ENCODE data around the gene SPAG6. TPM values are rescaled to one million over a fixed set of nuclear protein-coding genes. Genes with fewer than 3 reads are reported as not detected.

The SPAG6 gene
- total RNA-seq, 1 donor from 2014 or later, result 0.46 TPM

GRCh38 chr10:22363305-22363704, 18.0 kb downstream of the SPAG6 start:
- Mint-ChIP-seq H3K4me1 (ENCODE audit: unreplicated experiment) (peaks cover 4% of the 10 kb centered on the region), H3K4me3 (ENCODE audit: unreplicated experiment) (no peak overlapping the region), H3K36me3 (ENCODE audit: low read depth, unreplicated experiment) (no peaks in the 10 kb centered on the region), H3K9me3 (ENCODE audit: unreplicated experiment) (no peaks in the 10 kb centered on the region), H3K27me3 (ENCODE audit: unreplicated experiment) (no peaks in the 10 kb centered on the region), H3K27ac (ENCODE audit: unreplicated experiment) (no peak overlapping the region)
- TF ChIP-seq CTCF (IDR thresholded peaks at IDR 0.05; ENCODE audit: unreplicated experiment), result no peak
- DNase-seq (ENCODE audit: low spot score), result no peak

- H3K9me3 Mint-ChIP-seq (ENCODE audit: unreplicated experiment), result no peaks in the 10 kb centered on the region
- no peak for TF ChIP-seq CTCF (IDR thresholded peaks at IDR 0.05; ENCODE audit: unreplicated experiment)
- H3K4me3 Mint-ChIP-seq (ENCODE audit: unreplicated experiment), result no peak overlapping the region
- no peak overlapping the region for H3K27ac Mint-ChIP-seq (ENCODE audit: unreplicated experiment)
- no peaks in the 10 kb centered on the region for H3K27me3 Mint-ChIP-seq (ENCODE audit: unreplicated experiment)
- DNase-seq (ENCODE audit: low spot score), result no peak
- H3K4me1 Mint-ChIP-seq (ENCODE audit: unreplicated experiment), result peaks cover 4% of the 10 kb centered on the region
- no peaks in the 10 kb centered on the region for H3K36me3 Mint-ChIP-seq (ENCODE audit: low read depth, unreplicated experiment)
Observed at GRCh38 chr10:22364407-22365140, 19.3 kb downstream of the SPAG6 start.

DNA sequence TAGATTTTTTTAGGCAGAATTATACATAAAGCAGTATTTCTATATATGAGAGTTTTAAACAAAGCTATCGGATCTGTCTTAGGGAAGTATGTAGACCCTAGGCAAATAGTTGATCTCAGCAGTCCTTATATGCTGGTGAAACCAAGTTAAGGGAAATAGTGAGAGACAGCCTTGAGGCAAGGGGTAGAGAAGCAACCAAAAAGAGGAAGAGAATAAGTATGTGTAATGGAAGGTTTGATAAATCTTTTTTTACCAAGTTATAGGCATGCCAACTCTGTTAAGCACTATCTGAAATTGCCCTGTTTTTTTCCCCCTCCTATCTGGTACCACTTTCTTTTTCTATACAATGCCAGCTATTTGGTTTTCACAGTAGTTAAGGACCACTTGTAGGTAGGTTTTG, 19.9 kb downstream of the SPAG6 start:
- TF ChIP-seq CTCF (IDR thresholded peaks at IDR 0.05; ENCODE audit: unreplicated experiment), result no peak
- no peaks in the 10 kb centered on the region for H3K36me3 Mint-ChIP-seq (ENCODE audit: low read depth, unreplicated experiment)
- H3K9me3 Mint-ChIP-seq (ENCODE audit: unreplicated experiment), result no peaks in the 10 kb centered on the region
- no peaks in the 10 kb centered on the region for H3K27me3 Mint-ChIP-seq (ENCODE audit: unreplicated experiment)
- DNase-seq (ENCODE audit: low spot score), result no peak
- no peak overlapping the region for H3K4me3 Mint-ChIP-seq (ENCODE audit: unreplicated experiment)
- peaks cover 4% of the 10 kb centered on the region for H3K4me1 Mint-ChIP-seq (ENCODE audit: unreplicated experiment)
- no peak overlapping the region for H3K27ac Mint-ChIP-seq (ENCODE audit: unreplicated experiment)

- H3K27me3 Mint-ChIP-seq (ENCODE audit: unreplicated experiment), result no peaks in the 10 kb centered on the region
- H3K9me3 Mint-ChIP-seq (ENCODE audit: unreplicated experiment), result no peaks in the 10 kb centered on the region
- TF ChIP-seq CTCF (IDR thresholded peaks at IDR 0.05; ENCODE audit: unreplicated experiment), result no peak
- DNase-seq (ENCODE audit: low spot score), result no peak
- no peak overlapping the region for H3K27ac Mint-ChIP-seq (ENCODE audit: unreplicated experiment)
- H3K36me3 Mint-ChIP-seq (ENCODE audit: low read depth, unreplicated experiment), result no peaks in the 10 kb centered on the region
- peaks cover under 1% of the 10 kb centered on the region for H3K4me1 Mint-ChIP-seq (ENCODE audit: unreplicated experiment)
- H3K4me3 Mint-ChIP-seq (ENCODE audit: unreplicated experiment), result no peak overlapping the region
Observed at GRCh38 chr10:22365644-22366434, 20.5 kb downstream of the SPAG6 start.

DNA sequence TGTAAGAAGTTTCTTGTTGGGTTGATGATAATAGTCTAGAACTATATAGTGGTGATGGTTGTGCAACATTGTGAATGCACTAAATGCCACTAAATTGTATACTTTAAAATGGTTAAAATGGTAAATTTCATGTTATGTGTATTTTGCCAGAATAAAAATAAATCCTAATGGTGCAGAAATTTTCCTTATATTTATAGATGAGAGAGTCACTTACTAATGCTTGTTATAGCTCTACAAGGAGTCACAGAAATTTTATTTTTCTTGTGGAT, 21.1 kb downstream of the SPAG6 start:
- no peaks in the 10 kb centered on the region for H3K9me3 Mint-ChIP-seq (ENCODE audit: unreplicated experiment)
- DNase-seq (ENCODE audit: low spot score), result no peak
- H3K4me1 Mint-ChIP-seq (ENCODE audit: unreplicated experiment), result no peaks in the 10 kb centered on the region
- H3K4me3 Mint-ChIP-seq (ENCODE audit: unreplicated experiment), result no peak overlapping the region
- TF ChIP-seq CTCF (IDR thresholded peaks at IDR 0.05; ENCODE audit: unreplicated experiment), result no peak
- no peak overlapping the region for H3K27ac Mint-ChIP-seq (ENCODE audit: unreplicated experiment)
- no peaks in the 10 kb centered on the region for H3K27me3 Mint-ChIP-seq (ENCODE audit: unreplicated experiment)
- H3K36me3 Mint-ChIP-seq (ENCODE audit: low read depth, unreplicated experiment), result no peaks in the 10 kb centered on the region

All from endothelial cell (in vitro differentiated cells).